T-helper 9 cell (primary cell): ENCODE measurements around the gene TGM3.

Experiments used
- DNase-seq: peaks from one replicate; pipeline ENCODE4 v3.0.0-alpha.2; 2020

TGM3 gene

GRCh38 chr20:2340823-2341222 is 45.0 kb downstream of the TGM3 start:
- no peak for DNase-seq

- DNase-seq, result no peak
Observed at GRCh38 chr20:2341336-2341735, 45.5 kb downstream of the TGM3 start.

GRCh38 chr20:2342243-2342642 is 46.4 kb downstream of the TGM3 start:
- DNase-seq, result no peak

- DNase-seq, result no peak
Observed at GRCh38 chr20:2346188-2346587, 50.4 kb downstream of the TGM3 start.

GRCh38 chr20:2348336-2348735 is 52.5 kb downstream of the TGM3 start:
- DNase-seq, result no peak

- no peak for DNase-seq
Observed at GRCh38 chr20:2349801-2350200, 54.0 kb downstream of the TGM3 start.

DNA sequence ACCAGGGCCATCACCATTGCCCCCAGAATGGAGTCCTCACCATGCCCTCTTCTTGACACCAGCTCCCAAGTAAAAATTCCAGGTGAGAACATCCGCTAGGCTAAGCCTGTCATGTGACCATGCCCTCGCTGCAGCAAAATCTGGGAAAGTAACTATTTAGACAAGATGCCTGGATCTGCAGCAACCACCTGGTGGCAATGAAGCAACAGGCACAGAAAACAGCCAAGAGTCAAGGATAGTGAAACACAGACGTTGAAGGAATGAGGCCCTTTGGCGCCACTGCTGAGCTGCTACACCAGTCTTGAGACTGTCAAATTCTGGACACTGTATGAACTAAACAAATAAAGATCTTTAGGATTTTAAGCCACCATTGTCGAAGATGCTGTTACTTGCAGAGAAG is 54.8 kb downstream of the TGM3 start:
- DNase-seq, result no peak

GRCh38 chr20:2353231-2353630 is 57.4 kb downstream of the TGM3 start:
- no peak for DNase-seq

DNA sequence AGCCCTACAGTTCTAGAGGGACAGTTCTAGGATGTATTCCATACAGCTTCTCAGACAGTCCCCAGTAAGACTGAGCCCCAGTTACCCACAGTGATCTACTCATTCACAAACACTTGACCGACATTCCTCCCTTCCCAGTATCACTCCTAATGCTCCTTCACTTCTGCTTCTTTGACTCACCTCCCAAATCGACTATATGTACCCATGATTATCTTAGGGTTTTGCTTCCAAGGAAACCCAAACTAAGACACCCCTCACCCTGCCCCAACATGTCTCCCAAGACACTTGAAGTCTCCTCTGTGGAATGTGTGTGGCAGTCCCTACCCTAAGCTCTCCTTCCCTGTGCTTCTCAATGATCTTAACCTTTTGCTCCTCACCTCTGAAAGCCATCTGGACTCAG is 61.3 kb downstream of the TGM3 start:
- DNase-seq, result no peak

- no peak for DNase-seq
Observed at GRCh38 chr20:2358006-2358405, 62.2 kb downstream of the TGM3 start.

DNA sequence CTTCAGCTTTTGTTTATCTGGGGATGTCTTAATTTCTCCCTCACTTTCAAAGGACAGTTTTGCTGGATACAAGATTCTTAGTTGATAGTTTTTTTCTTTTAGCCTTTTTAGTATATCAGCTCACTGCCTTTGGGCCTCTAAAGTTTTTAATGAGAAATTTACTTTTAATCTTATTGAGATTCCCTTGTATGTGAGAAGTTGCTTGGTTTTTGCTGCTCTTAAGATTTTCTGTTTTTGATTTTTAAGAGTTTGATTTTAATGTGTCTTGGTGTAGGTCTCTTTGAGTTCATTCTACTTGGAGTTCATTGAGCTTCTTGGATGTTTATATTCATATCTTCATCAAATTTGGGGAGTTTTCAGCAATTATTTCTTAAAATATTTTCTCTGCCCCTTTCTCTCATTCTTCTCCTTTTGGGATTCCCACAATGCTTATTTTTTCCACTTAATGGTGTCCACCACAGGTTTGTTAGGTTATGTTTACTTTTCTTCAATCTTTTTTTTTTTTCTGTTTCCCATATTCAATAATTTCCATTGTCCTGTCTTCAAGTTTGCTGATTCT is 65.3 kb downstream of the TGM3 start:
- DNase-seq, result no peak

- no peak for DNase-seq
Observed at GRCh38 chr20:2363187-2363586, 67.4 kb downstream of the TGM3 start.

DNA sequence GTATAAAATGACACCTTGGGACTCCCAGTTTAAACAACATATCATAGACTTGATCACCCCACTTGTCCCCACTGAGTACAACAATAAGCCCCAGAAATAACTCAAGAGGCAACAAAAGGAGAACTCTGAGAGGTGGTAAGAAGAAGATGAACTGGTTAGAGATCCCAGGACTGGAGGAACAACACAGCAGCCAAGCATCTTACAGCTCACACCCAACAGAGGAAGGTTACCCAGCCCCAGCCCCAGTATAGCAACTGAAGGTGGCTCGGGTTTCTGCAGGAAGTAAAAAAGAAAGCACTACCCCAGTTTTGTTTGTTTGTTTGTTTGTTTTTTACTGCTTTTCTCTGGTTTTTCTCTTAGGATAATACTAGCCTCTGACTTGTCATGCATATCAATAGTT is 67.8 kb downstream of the TGM3 start:
- DNase-seq, result no peak

GRCh38 chr20:2364044-2364443 is 68.2 kb downstream of the TGM3 start:
- DNase-seq, result no peak

GRCh38 chr20:2365091-2365490 is 69.3 kb downstream of the TGM3 start:
- DNase-seq, result no peak

DNA sequence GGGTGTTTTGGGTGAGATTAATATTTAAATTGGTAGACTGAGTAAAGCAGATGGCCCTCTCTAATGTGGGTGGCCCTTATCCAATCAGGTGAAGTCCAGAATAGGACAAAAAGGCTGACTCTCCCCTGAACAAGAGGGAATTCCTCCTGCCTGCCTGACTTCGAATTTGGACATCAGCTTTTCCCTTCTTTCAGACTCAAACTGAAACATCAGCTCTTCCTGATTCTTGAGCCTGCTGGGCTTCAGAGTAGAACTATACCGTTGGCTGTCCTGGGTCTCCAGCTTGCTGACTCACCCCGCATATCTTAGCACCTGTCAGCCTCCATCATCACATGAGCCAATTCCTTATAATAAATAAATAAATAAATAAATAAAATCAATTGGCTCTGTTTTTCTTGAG is 69.9 kb downstream of the TGM3 start:
- no peak for DNase-seq

DNA sequence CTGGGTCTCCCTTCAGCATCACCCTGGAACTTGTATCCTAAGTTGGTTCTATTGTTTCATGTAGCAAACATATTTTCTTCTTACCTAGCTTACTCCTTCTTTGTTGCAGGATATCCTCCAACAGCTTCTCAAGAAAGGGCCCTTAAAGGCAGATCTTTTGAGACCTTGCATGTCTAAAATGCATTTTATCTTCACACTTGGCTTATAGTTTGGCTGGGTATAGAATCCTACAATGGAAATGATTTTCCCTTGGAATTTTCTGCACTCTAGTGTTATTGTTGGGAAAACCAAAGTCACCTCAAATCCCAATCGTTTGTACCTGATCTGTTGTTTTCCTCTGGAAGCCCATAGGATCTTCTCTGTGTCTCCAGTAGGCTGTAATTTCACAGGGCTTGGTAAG is 72.8 kb downstream of the TGM3 start:
- no peak for DNase-seq

DNA sequence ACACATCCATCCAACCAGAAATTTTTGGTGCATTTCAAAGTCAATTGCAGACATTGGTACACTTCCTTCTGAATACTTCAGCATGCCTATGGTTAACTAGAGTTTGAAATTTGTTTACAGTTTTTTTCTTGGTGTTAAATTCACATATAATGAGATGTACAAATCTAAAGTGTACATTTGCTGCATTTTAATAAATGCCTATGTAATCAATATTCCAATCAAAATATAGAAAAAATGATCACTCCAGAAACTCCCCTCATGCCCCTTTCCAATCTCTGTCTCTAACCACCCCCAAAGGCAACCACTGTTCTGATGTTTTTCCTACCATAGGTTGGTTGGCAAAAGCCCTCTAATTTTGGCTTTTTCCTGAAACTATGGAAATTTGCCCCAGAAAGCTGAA is 77.3 kb downstream of the TGM3 start:
- DNase-seq, result no peak

DNA sequence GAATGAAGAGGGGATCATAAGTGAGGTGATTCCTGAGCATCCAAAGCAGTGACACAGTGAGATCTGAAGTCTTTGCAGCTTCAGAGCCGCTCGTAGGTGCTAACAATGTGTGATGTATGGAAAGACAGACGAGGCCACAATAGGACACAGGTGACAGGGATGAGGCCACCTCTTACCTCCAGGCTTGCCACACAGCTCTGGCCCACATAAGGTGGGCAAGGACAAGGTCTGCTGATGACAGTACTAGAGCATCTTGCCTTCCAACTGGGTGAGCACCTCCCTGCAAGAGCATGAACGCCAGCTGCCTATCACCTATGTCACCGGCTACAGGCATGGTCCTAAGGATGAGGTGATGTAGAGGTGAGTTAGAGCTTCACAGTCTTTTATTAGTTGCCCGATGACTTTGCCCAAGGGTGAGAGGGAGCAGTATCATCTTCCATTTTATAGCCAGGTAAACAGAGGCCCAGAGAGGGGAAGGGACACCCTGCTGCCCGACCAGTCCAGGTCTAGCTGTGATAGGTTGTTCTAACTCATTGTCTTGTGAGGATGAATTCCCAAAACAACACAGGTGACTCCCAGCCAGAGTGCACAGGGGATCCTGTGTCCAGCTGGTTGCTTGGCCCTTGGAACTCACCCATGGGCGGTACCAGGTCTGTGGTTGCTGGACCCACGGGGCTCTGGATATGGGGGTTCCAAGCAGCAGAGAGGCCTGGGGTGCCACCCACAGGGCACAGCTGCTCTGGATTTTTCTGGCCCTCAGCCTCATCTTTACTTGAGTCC is 78.7 kb downstream of the TGM3 start:
- no peak for DNase-seq

- DNase-seq, result no peak
Observed at GRCh38 chr20:2378893-2379292, 83.1 kb downstream of the TGM3 start.

- DNase-seq, result no peak
Observed at GRCh38 chr20:2379511-2380229, 83.9 kb downstream of the TGM3 start.

DNA sequence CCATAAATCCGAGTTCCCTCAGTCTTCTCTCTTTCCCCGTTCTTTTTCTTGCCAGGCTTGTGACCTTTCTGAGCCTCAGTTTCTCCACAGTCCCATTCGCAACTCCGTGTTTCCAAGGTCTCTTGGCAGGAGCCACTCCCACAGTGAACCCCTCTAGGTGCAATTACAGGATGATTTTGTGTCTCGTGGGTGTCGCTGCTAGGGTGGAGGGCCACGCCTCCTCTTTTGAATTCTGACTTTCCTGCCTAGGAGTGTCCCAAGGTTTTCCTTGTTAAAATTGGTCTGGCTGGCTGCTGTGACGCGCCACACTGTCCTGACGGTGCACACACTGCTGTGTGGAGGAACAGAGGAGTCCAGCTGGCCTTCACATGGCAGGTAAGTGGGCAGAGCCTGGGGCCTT is 84.8 kb downstream of the TGM3 start, which contains the start of gene TGM6:
Gene TGM6, plus strand, starts transcription at position 301 of the 400 bp plus-strand sequence. Its CDS starts 68 bp downstream, at position 369.
- DNase-seq, result no peak

DNA sequence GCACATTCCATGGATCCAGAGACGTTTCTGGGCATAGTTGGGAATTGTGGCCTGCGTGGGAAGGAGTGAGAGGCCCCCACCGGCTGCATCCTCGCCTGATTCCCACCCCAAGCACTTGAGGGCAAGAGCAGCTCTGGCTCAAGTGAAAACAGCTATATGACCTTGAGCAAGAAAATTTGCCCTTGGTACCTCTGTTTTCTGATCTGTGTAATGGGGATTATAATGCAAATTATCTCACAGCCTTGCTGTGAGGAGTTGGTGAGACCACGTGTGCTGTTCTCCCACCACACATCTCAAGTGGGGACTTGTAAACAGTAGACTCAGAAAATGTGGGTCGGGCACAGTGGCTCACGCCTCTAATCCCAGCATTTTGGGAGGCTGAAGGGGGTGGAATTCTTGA is 85.5 kb downstream of the TGM3 start:
- DNase-seq, result no peak

- no peak for DNase-seq
Observed at GRCh38 chr20:2382833-2383232, 87.0 kb downstream of the TGM3 start.
